Measurements from ENCODE around the gene CEACAM19. TPM values are rescaled to one million over a fixed set of nuclear protein-coding genes. Genes with fewer than 3 reads are reported as not detected.

The CEACAM19 gene
- total and polyA plus RNA-seq, 9 of the 15 experiments (the other 6 are each of a cell fraction or from before 2014, with no cell fraction given): 0.15 to 0.30 (median 0.23) TPM; not detected in 5

DNA sequence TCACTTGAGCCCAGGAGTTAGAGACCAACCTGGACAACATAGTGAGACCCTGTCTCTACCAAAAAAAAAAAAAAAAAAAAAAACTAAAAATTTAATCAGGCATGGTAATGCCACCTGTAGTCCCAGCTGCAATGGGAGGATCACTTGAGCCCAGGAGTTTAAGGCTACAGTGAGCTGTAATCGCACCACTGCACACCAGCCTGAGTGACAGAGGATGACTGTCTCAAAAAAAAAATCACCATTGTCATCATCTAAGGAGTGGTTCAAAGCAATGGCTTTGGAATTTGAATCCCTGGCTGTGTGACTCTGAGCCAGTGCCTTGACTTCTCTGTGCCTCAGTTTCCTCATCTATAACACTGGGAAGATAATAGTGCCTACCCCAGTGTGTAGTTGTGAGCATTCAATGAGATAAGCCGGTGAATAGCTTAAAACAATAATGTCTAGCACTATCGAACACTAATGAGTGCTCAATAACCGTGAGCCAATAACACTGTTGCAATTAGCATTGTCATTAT, 46.4 kb upstream of the CEACAM19 start:
- FAIRE-seq: no peak
- no peaks in the 10 kb centered on the region for H3K9me3 ChIP-seq (replicated peaks; ENCODE audit: control insufficient read depth, insufficient read depth, low read depth, low read length)
- no peak overlapping the region for H3K9ac ChIP-seq (ENCODE audit: insufficient read depth in 1 of 2, low read depth in 2 of 2, low read length in 2 of 2)
- H3K9me1 ChIP-seq (ENCODE audit: control insufficient read depth, insufficient read depth, low read length): no peaks in the 10 kb centered on the region
- no peaks in the 10 kb centered on the region; a peak in 1 of 5 replicates for H3K27me3 ChIP-seq (ENCODE audit: control insufficient read depth in 2 of 2, insufficient read depth in 2 of 2, low read length in 2 of 2)
- ChIA-PET POLR2A (interaction anchor here (1.1 kb wide), 1 partner anchor 27 kb away, joined by 3 read pairs; no protein-coding TSS in a partner anchor), CTCF (ENCODE audit: low intra/inter-chr PET ratio) (no interaction called here)
- H3K4me2 ChIP-seq (ENCODE audit: insufficient read depth, low read length): no peak overlapping the region
- ATAC-seq: no peak
- H2AFZ ChIP-seq (ENCODE audit: low read depth, low read length): no peak overlapping the region
- 30% methylated on average over 4 of the region's 4 CpGs for WGBS (ENCODE audit: insufficient coverage, low coverage, missing lambda C conversion rate)
- H3K4me3 ChIP-seq: no peak overlapping the region
- no peaks in the 10 kb centered on the region for H4K20me1 ChIP-seq (replicated peaks; ENCODE audit: control insufficient read depth, insufficient read depth, low read length)
- no TSS peak for BruUV-seq (replicated peaks)
- no peak for DNase-seq (ENCODE audit: extremely low read depth in 1 of 4, low spot score in 3 of 4)
- no peaks in the 10 kb centered on the region for H3K4me1 ChIP-seq (replicated peaks in 1 of 2; ENCODE audit: control insufficient read depth in 2 of 2, insufficient read depth in 2 of 2, low read length in 2 of 2)
- in situ Hi-C loops (cut with MboI) (no loop called here), intact Hi-C loops (cut with micrococcal nuclease) (no loop called here)
- no peak overlapping the region for H3K27ac ChIP-seq (ENCODE audit: extremely low read depth, low read depth, low read length)
- TF ChIP-seq ZNF384 (IDR thresholded peaks at IDR 0.05; ENCODE audit: low read depth, low read length) (0 out of 2 replicates have a peak, but pooled peaks have one; percentile 34), ZNF121 (CRISPR knock-in tag; conservative IDR thresholded peaks at IDR 0.05) (peak; percentile 80), ZFP36 (IDR thresholded peaks at IDR 0.05; ENCODE audit: low read depth, low read length, partially characterized antibody) (peak; percentile 70), CBFA2T2 (conservative IDR thresholded peaks at IDR 0.05) (peak; percentile 41; the same call in 1 of the 2 replicates), TCF7L2 (IDR thresholded peaks at IDR 0.05; ENCODE audit: low read depth, low read length) (no peak), TAL1 (IDR thresholded peaks at IDR 0.05) (peak; percentile 32; the same call in 1 of the 2 replicates), MCM3 (IDR thresholded peaks at IDR 0.05) (no peak), FOSL1 (tag; conservative IDR thresholded peaks at IDR 0.05) (no peak), PKNOX1 (IDR thresholded peaks at IDR 0.05) (0 out of 2 replicates have a peak, but pooled peaks have one; percentile 33), ZNF445 (CRISPR knock-in tag; IDR thresholded peaks at IDR 0.05; ENCODE audit: low read depth) (no peak), E2F6 (IDR thresholded peaks at IDR 0.05; ENCODE audit: borderline replicate concordance in 1 of 2, extremely low read depth in 1 of 2, insufficient read depth in 1 of 2, insufficient read length in 1 of 2, low read depth in 1 of 2, low read length in 1 of 2, poor library complexity in 1 of 2, severe bottlenecking in 1 of 2) (no peak), RBM25 (IDR thresholded peaks at IDR 0.05; ENCODE audit: low read depth, low read length, severe bottlenecking) (peak; percentile 57), CBFA2T3 (IDR thresholded peaks at IDR 0.05) (peak; percentile 50), MYNN (IDR thresholded peaks at IDR 0.05) (no peak), MYNN (CRISPR knock-in tag; IDR thresholded peaks at IDR 0.05) (no peak), ZNF232 (CRISPR knock-in tag; IDR thresholded peaks at IDR 0.05) (no peak)
- TF ChIP-seq, protein P1, sequence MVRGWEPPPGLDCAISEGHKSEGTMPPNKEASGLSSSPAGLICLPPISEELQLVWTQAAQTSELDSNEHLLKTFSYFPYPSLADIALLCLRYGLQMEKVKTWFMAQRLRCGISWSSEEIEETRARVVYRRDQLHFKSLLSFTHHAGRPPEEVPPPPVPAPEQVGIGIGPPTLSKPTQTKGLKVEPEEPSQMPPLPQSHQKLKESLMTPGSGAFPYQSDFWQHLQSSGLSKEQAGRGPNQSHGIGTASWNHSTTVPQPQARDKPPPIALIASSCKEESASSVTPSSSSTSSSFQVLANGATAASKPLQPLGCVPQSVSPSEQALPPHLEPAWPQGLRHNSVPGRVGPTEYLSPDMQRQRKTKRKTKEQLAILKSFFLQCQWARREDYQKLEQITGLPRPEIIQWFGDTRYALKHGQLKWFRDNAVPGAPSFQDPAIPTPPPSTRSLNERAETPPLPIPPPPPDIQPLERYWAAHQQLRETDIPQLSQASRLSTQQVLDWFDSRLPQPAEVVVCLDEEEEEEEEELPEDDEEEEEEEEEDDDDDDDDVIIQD (CRISPR knock-in tag; IDR thresholded peaks at IDR 0.05): no peak
- H3K79me2 ChIP-seq (ENCODE audit: control insufficient read depth, insufficient read depth, low read length): no peaks in the 10 kb centered on the region
- no peaks in the 10 kb centered on the region for H3K36me3 ChIP-seq (ENCODE audit: control insufficient read depth, insufficient read depth, low read length)
